CD4-positive, alpha-beta memory T cell (primary cell): ENCODE data around the gene HOXB6. TPM values are rescaled to one million over a fixed set of nuclear protein-coding genes. Genes with fewer than 3 reads are reported as not detected.

Experiments
- CTCF ChIA-PET: fragments of 350-600 bp; sonication (Branson Sonifier 250); formaldehyde crosslinking; loops from one replicate; lab custom pipeline; 2021; ENCODE audit warnings: inconsistent platforms; ENCODE audit not compliant: partially characterized antibody; lab: Charles Lee
- POLR2A ChIA-PET: fragments of 350-600 bp; sonication (Branson Sonifier 250); formaldehyde crosslinking; loops from one replicate; lab custom pipeline; 2021; ENCODE audit not compliant: partially characterized antibody; lab: Charles Lee
- DNase-seq, 5 donors: peaks; one replicate each; pipeline versions ENCODE4 v3.0.0 to v3.0.0-alpha.2; 2020 to 2022; ENCODE audit warnings: mixed read lengths in 1 of 5
- H3K27ac ChIP-seq: one replicate; pipeline ENCODE4 v1.7.0; 2013; ENCODE audit warnings: low read depth, low read length
- H3K27me3 ChIP-seq: 2 replicates; pipeline ENCODE4 v1.7.0; 2013; ENCODE audit warnings: mild to moderate bottlenecking, low read length, moderate library complexity; ENCODE audit not compliant: insufficient read depth
- H3K36me3 ChIP-seq: 2 replicates; pipeline ENCODE4 v1.7.0; 2013; ENCODE audit warnings: mild to moderate bottlenecking, low read length, moderate library complexity; ENCODE audit not compliant: insufficient read depth
- H3K4me1 ChIP-seq: 2 replicates; pipeline ENCODE4 v1.7.0; 2013; ENCODE audit warnings: mild to moderate bottlenecking, low read length, moderate library complexity; ENCODE audit not compliant: insufficient read depth
- H3K4me3 ChIP-seq, 2 donors: one replicate each; pipeline ENCODE4 v1.7.0; 2013; ENCODE audit warnings: low read length in 2 of 2, mild to moderate bottlenecking in 1 of 2
- H3K9me3 ChIP-seq, 2 donors: one replicate each; pipeline ENCODE4 v1.7.0; 2013; ENCODE audit warnings: low read length in 2 of 2, control low read depth in 1 of 2; ENCODE audit not compliant: control insufficient read depth in 1 of 2
- H3K27ac Mint-ChIP-seq, 7 donors: one replicate each; pipeline ENCODE4 v1.8.0; 2020 to 2021; ENCODE audit warnings: mixed read lengths in 7 of 7, mild to moderate bottlenecking in 6 of 7, inconsistent platforms in 3 of 7, moderate library complexity in 3 of 7
- H3K27me3 Mint-ChIP-seq, 2 donors: one replicate each; pipeline ENCODE4 v1.8.0; 2020 to 2021; ENCODE audit warnings: mixed read lengths in 2 of 2
- H3K36me3 Mint-ChIP-seq, 2 donors: one replicate each; pipeline ENCODE4 v1.8.0; 2020 to 2021; ENCODE audit warnings: mixed read lengths in 2 of 2, inconsistent platforms in 1 of 2, mild to moderate bottlenecking in 1 of 2
- H3K4me1 Mint-ChIP-seq, 4 donors: one replicate each; pipeline ENCODE4 v1.8.0; 2020 to 2021; ENCODE audit warnings: mixed read lengths in 4 of 4, mild to moderate bottlenecking in 1 of 4
- H3K4me3 Mint-ChIP-seq, 8 donors: one replicate each; pipeline ENCODE4 v1.8.0; 2020 to 2021; ENCODE audit warnings: mixed read lengths in 8 of 8, mild to moderate bottlenecking in 7 of 8, moderate library complexity in 6 of 8, inconsistent platforms in 3 of 8
- H3K9me3 Mint-ChIP-seq, 8 donors: one replicate each; pipeline ENCODE4 v1.8.0; 2020 to 2021; ENCODE audit warnings: mixed read lengths in 8 of 8, mild to moderate bottlenecking in 5 of 8, inconsistent platforms in 3 of 8, moderate library complexity in 1 of 8
- intact Hi-C: fragments of 100-400 bp; cut with micrococcal nuclease; formaldehyde crosslinking; loops from one replicate; pipeline ENCODE4 v1.15.1; 2023
- polyA plus RNA-seq, 2 donors: library from polyadenylated mRNA; unstranded; fragments of 300-500 nt; fragmentation: Illumina TruSeq; gene quantifications; one replicate each; pipeline ENCODE4 v1.2.3, GENCODE V29; 2021
- total RNA-seq, 2 experiments: library from RNA; stranded (reverse); gene quantifications; one replicate each; pipeline ENCODE4 v1.2.3, GENCODE V29; 2021

Gene HOXB6
- total and polyA plus RNA-seq, 4 experiments from 2014 or later: 0.38 TPM; not detected in 3

GRCh38 chr17:48628649-48629410 lies 24.0 kb upstream of the HOXB6 start:
- Histone ChIP-seq H3K27me3 (peaks cover 60% of the 10 kb centered on the region), H3K36me3 (no peaks in the 10 kb centered on the region), H3K4me3 (no peak overlapping the region), H3K27ac (no peak overlapping the region), H3K4me1 (peaks cover 34% of the 10 kb centered on the region), H3K9me3 (no peaks in the 10 kb centered on the region)
- no peak overlapping the region for H3K27ac Mint-ChIP-seq
- H3K27me3 Mint-ChIP-seq: peaks cover 59 to 71% of the 10 kb centered on the region in 2 donors
- H3K4me3 Mint-ChIP-seq: peak overlapping the region in 1 of 8 donors; percentile 4
- no peak for DNase-seq
- intact Hi-C loops: no loop called here
- ChIA-PET POLR2A (no interaction called here), CTCF (interaction anchor here (1.0 to 2.9 kb wide), 2 partner anchors 10 to 16 kb away, joined by 3 to 13 read pairs; no protein-coding TSS in a partner anchor)
- peaks cover 0 to 7% of the 10 kb centered on the region in 2 donors for H3K36me3 Mint-ChIP-seq
- peaks cover 8 to 36% (median 12%) of the 10 kb centered on the region in 4 donors for H3K4me1 Mint-ChIP-seq
- H3K9me3 Mint-ChIP-seq: no peaks in the 10 kb centered on the region

DNA sequence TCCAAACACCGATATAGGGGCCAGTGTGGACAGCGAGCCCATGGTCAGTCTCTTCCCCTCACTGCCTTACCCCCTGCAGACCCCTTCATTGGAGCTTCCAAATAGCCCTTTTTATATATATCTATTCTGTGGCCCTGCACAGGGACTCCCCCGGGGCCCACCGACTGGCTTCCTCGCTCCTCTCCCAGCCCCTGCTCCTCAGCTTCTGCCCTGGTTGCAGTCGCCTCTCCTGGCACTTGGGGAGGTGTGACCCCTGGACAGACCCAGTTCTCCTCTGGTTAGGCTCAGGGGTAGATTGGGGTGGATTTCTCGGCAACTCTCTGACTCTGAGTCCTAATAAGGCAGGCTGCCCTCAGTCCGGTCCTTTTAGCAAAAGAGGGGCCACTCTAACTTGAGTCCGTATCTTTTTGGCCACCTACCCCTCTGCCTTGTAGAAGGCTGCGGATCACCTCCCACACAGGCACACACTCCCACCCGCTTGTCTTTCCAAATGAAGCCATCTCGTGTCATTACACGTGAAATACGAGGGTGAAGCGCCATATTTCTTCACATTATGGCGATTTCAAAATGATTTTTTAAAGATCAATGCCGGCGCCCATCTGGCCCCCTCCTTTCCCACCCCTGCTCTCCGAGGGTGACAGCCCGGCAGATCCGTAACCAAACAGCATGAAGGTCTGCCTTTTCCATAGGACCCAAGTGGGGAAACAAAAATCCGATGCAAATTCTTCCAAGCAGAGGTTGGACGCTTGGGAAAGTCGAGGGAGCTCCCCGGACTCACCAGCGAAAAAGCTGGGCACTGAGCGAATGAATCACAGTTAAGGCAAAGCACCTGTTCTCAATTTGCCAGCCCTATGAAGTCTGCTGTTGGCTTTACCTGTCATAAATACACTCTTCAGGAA lies 23.1 kb upstream of the HOXB6 start:
- Histone ChIP-seq H3K27me3 (peaks cover 59% of the 10 kb centered on the region), H3K4me3 (no peak overlapping the region), H3K27ac (no peak overlapping the region), H3K36me3 (no peaks in the 10 kb centered on the region), H3K4me1 (peaks cover 28% of the 10 kb centered on the region), H3K9me3 (no peaks in the 10 kb centered on the region)
- H3K4me1 Mint-ChIP-seq: peaks cover 8 to 35% (median 11%) of the 10 kb centered on the region in 4 donors
- DNase-seq: no peak
- CTCF ChIA-PET: interaction anchor here (1.0 to 2.9 kb wide), 2 partner anchors 9 to 15 kb away, joined by 3 to 13 read pairs; no protein-coding TSS in a partner anchor
- POLR2A ChIA-PET: no interaction called here
- peaks cover 0 to 5% of the 10 kb centered on the region in 2 donors for H3K36me3 Mint-ChIP-seq
- H3K27me3 Mint-ChIP-seq: peaks cover 64 to 78% of the 10 kb centered on the region in 2 donors
- peak overlapping the region in 1 of 7 donors; percentile 27 for H3K27ac Mint-ChIP-seq
- intact Hi-C loops: no loop called here
- H3K4me3 Mint-ChIP-seq: peak overlapping the region in 2 of 8 donors; percentile 2 to 29
- peaks cover 0 to 1% (median 0%) of the 10 kb centered on the region in 8 donors for H3K9me3 Mint-ChIP-seq

GRCh38 chr17:48627118-48627597 lies 22.4 kb upstream of the HOXB6 start:
- Mint-ChIP-seq H3K4me3 (peak overlapping the region in 7 of 8 donors; percentile 36 to 87 (median 49)), H3K27me3 (peaks cover 62 to 78% of the 10 kb centered on the region in 2 donors), H3K36me3 (no peaks in the 10 kb centered on the region), H3K27ac (peak overlapping the region in 1 of 7 donors; percentile 27), H3K4me1 (peaks cover 8 to 35% (median 8%) of the 10 kb centered on the region in 4 donors), H3K9me3 (peaks cover 0 to 1% (median 0%) of the 10 kb centered on the region in 8 donors)
- intact Hi-C loops: no loop called here
- H3K27me3 ChIP-seq: peaks cover 56% of the 10 kb centered on the region
- H3K36me3 ChIP-seq: no peaks in the 10 kb centered on the region
- peaks cover 28% of the 10 kb centered on the region for H3K4me1 ChIP-seq
- H3K9me3 ChIP-seq: no peaks in the 10 kb centered on the region
- ChIA-PET POLR2A (no interaction called here), CTCF (interaction anchor here (5.0 kb wide), 1 partner anchor 9 kb away, joined by 31 read pairs; no protein-coding TSS in a partner anchor)
- H3K4me3 ChIP-seq: no peak overlapping the region
- no peak overlapping the region for H3K27ac ChIP-seq
- DNase-seq: no peak

DNA sequence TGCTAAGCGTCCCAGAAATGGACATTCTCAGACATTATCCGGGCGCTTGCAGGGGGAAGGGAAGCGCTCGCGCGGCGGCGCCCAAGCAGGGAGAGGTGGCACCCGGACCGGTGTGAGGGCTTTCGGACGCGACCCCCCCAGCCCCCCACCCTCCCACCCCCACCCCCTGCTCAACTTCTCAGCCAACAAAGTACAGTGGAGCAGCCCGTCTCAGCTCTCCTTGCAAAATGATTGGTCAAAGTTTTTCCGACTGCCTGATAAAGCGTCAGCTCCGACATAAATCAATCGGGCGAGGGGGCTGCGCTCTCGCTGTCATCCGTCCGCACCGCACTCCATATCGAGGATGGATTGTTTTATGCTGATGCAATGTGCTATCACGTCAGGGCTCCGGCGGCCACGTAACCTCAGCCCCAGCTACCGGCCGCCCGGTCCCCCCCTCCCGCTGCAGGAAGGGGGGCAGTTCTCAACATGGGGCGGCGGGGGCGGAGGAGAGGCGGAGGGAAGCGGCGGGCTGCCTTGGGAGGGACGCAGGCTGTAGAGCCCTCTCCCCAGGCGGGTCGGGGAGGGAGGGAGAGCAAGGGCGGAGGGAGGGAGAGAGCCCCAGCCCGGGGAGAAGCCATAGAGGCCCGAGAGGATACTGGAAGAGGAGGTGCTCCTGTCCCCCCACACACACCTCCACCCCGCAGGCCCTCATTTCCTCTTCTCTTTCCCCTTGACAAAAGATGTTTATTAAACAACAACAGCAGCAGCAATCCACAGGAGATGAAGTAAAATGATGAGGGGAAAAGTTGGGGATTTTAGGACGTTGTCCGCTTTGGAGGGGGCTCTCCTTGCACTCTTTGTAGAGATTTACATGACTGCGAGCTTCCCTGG lies 21.7 kb upstream of the HOXB6 start, which contains the start of gene HOXB9:
Gene HOXB9 (minus strand): TSS at position 114 of the 873 bp plus-strand sequence. CDS start 89 bp downstream, at position 25.
- intact Hi-C loops: no loop called here
- H3K36me3 Mint-ChIP-seq: no peaks in the 10 kb centered on the region
- CTCF ChIA-PET: interaction anchor here (1.8 to 5.0 kb wide), 2 partner anchors 9 to 12 kb away, joined by 6 to 31 read pairs; no protein-coding TSS in a partner anchor
- H3K4me3 Mint-ChIP-seq: peak within 1 kb of the TSS; percentile 79 to 89 (median 84)
- POLR2A ChIA-PET: interaction anchor here (0.7 to 1.4 kb wide), 2 partner anchors 12 to 33 kb away, joined by 3 to 5 read pairs; partner anchors contain the start of gene HOXB5
- Histone ChIP-seq H3K36me3 (no peaks in the 10 kb centered on the region), H3K4me3 (peak within 1 kb of the TSS in 1 of 2 donors; percentile 44), H3K27ac (no peak within 1 kb of the TSS), H3K4me1 (peaks cover 28% of the 10 kb centered on the region), H3K27me3 (peaks cover 63% of the 10 kb centered on the region), H3K9me3 (no peaks in the 10 kb centered on the region)
- peaks cover 0 to 1% (median 0%) of the 10 kb centered on the region in 8 donors for H3K9me3 Mint-ChIP-seq
- DNase-seq: peak in 2 of 5 donors; percentile 39 to 61
- H3K27ac Mint-ChIP-seq: peak within 1 kb of the TSS in 4 of 7 donors; percentile 18 to 68 (median 56)
- peaks cover 68 to 80% of the 10 kb centered on the region in 2 donors for H3K27me3 Mint-ChIP-seq
- peaks cover 8 to 35% (median 8%) of the 10 kb centered on the region in 4 donors for H3K4me1 Mint-ChIP-seq

DNA sequence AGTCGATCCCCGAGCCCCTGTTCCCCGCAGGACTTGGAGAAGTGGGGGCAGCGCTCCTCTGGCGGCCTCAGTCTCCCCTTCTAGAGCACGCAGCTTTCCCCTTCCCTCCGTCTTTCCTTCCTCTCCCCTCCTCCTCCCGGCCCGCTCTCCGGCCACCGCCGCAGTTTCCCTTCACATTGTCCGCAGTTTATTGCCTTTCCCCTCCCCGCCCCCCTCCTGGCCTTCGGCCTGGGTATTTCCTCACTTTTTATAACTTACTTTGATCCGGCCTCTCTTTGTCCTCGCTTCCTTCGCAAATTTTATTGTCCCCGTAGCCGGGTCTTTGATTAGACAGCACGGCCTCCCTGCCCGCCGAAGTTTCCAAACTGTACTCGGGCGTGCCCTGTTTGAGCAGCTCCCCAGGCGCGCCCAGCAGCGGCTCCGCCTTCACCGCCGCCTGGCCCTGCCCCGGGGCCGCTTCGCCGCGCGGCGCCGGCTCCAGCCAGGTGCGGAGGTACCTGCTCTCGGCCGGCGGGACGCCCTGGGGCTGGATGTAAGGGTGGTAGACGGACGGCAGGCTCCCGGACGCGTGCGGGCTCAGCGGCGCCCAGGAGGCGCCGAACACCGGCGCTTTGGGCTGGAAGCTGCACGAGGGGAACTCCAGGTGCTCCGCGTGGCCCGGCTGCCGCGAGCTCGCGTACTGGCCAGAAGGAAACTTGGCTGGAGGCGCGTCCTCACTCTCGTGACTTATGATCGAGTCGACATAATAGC lies 20.9 kb upstream of the HOXB6 start:
- H3K27me3 ChIP-seq: peaks cover 70% of the 10 kb centered on the region
- Mint-ChIP-seq H3K27me3 (peaks cover 69 to 80% of the 10 kb centered on the region in 2 donors), H3K4me1 (peaks cover 8 to 35% (median 8%) of the 10 kb centered on the region in 4 donors), H3K9me3 (peaks cover 0 to 1% (median 0%) of the 10 kb centered on the region in 8 donors), H3K4me3 (peak overlapping the region; percentile 69 to 89 (median 84)), H3K27ac (peak overlapping the region in 2 of 7 donors; percentile 18 to 62), H3K36me3 (no peaks in the 10 kb centered on the region)
- DNase-seq: peak in 3 of 5 donors; percentile 39 to 59 (median 48)
- no peaks in the 10 kb centered on the region for H3K9me3 ChIP-seq
- H3K4me3 ChIP-seq: peak overlapping the region in 1 of 2 donors; percentile 44
- H3K27ac ChIP-seq: no peak overlapping the region
- ChIA-PET POLR2A (interaction anchor here (0.5 to 1.4 kb wide), 8 partner anchors 11 to 378 kb away, joined by 3 to 6 read pairs (median 3); partner anchors contain the start of gene HOXB5), CTCF (interaction anchor here (1.8 to 5.0 kb wide), 2 partner anchors 10 to 11 kb away, joined by 6 to 31 read pairs; no protein-coding TSS in a partner anchor)
- no peaks in the 10 kb centered on the region for H3K36me3 ChIP-seq
- H3K4me1 ChIP-seq: peaks cover 28% of the 10 kb centered on the region
- intact Hi-C loops: loop anchor here (2.0 kb wide), 1 partner anchor 15 kb away; the partner anchor contains the start of gene HOXB7
